Measurements from ENCODE around the gene RAC3.

RAC3 gene

GRCh38 chr17:82013772-82014321 lies 17.6 kb upstream of the RAC3 start:
- no peak for FAIRE-seq

GRCh38 chr17:82014432-82014831 lies 17.0 kb upstream of the RAC3 start:
- FAIRE-seq: no peak

GRCh38 chr17:82014971-82015310 lies 16.5 kb upstream of the RAC3 start:
- FAIRE-seq: no peak

- FAIRE-seq: no peak
Measured at GRCh38 chr17:82015311-82015971, 16.0 kb upstream of the RAC3 start.

GRCh38 chr17:82016061-82016874 lies 15.2 kb upstream of the RAC3 start:
- no peak for FAIRE-seq

- no peak for FAIRE-seq
Measured at GRCh38 chr17:82016875-82017459, 14.5 kb upstream of the RAC3 start.

GRCh38 chr17:82017612-82018151 lies 13.8 kb upstream of the RAC3 start:
- FAIRE-seq: no peak

- FAIRE-seq: no peak
Measured at GRCh38 chr17:82018152-82018988, 13.1 kb upstream of the RAC3 start.

GRCh38 chr17:82018989-82019689 lies 12.3 kb upstream of the RAC3 start:
- no peak for FAIRE-seq

GRCh38 chr17:82019690-82020571 lies 11.5 kb upstream of the RAC3 start:
- no peak for FAIRE-seq

- no peak for FAIRE-seq
Measured at GRCh38 chr17:82020572-82021106, 10.8 kb upstream of the RAC3 start.

- FAIRE-seq: no peak
Measured at GRCh38 chr17:82021107-82021899, 10.2 kb upstream of the RAC3 start.

GRCh38 chr17:82021900-82022309 lies 9.6 kb upstream of the RAC3 start:
- no peak for FAIRE-seq

- no peak for FAIRE-seq
Measured at GRCh38 chr17:82022310-82022980, 9.0 kb upstream of the RAC3 start, which contains the start of gene CENPX. Gene CENPX (minus strand): TSS chr17:82022878. CDS start chr17:82022861, 17 bp downstream.

- FAIRE-seq: peak; percentile 99
Measured at GRCh38 chr17:82022981-82023446, 8.5 kb upstream of the RAC3 start, which contains the start of gene LRRC45. Gene LRRC45 (plus strand): TSS chr17:82023305. CDS start chr17:82023644, 339 bp downstream.

GRCh38 chr17:82023447-82024241 lies 7.8 kb upstream of the RAC3 start:
- no peak for FAIRE-seq

GRCh38 chr17:82024859-82025258 lies 6.6 kb upstream of the RAC3 start:
- no peak for FAIRE-seq

Data from A204.1 (cell line).